Mesendoderm (in vitro differentiated cells): Measurements from ENCODE around the gene CMTM8.
A peak's percentile ranks its signal among the peaks of the same experiment; 100 is the strongest.

Source experiments
- DNase-seq: peaks from one replicate; pipeline ENCODE4 v3.0.0; 2013
- H2AK5ac ChIP-seq: 2 replicates; pipeline ENCODE4 v1.6.1; 2013; ENCODE audit warnings: low read length, inconsistent platforms
- H2BK120ac ChIP-seq: 2 replicates; pipeline ENCODE4 v1.6.1; 2013; ENCODE audit warnings: low read depth, mild to moderate bottlenecking, low read length, moderate library complexity, mixed read lengths
- H2BK15ac ChIP-seq: replicated peaks from 2 replicates; pipeline ENCODE4 v1.6.1; 2013; ENCODE audit warnings: low read depth, mild to moderate bottlenecking, moderate library complexity
- H2BK5ac ChIP-seq: 2 replicates; pipeline ENCODE4 v1.6.1; 2013; ENCODE audit warnings: low read length, inconsistent platforms
- H3K18ac ChIP-seq: 2 replicates; pipeline ENCODE4 v1.6.1; 2013; ENCODE audit warnings: mild to moderate bottlenecking, low read length, mixed read lengths
- H3K23ac ChIP-seq: one replicate; pipeline ENCODE4 v1.6.1; 2013; ENCODE audit warnings: low read length
- H3K27ac ChIP-seq: 2 replicates; pipeline ENCODE4 v1.5.1; 2013; ENCODE audit warnings: low read depth, mild to moderate bottlenecking, inconsistent platforms, low read length, moderate library complexity
- H3K27me3 ChIP-seq: 2 replicates; pipeline ENCODE4 v1.6.1; 2013; ENCODE audit warnings: low read length, control low read depth, mild to moderate bottlenecking, inconsistent platforms; ENCODE audit not compliant: insufficient read depth, poor library complexity
- H3K36me3 ChIP-seq: 2 replicates; pipeline ENCODE4 v1.6.1; 2013; ENCODE audit warnings: low read length, inconsistent platforms; ENCODE audit not compliant: control insufficient read depth, insufficient read depth
- H3K4ac ChIP-seq: one replicate; pipeline ENCODE4 v1.6.1; 2013; ENCODE audit warnings: low read depth, mild to moderate bottlenecking, low read length, moderate library complexity
- H3K4me1 ChIP-seq: 2 replicates; pipeline ENCODE4 v1.6.1; 2013; ENCODE audit warnings: low read depth, low read length, inconsistent platforms; ENCODE audit not compliant: control insufficient read depth
- H3K4me2 ChIP-seq: 2 replicates; pipeline ENCODE4 v1.6.1; 2013; ENCODE audit warnings: low read length
- H3K4me3 ChIP-seq: 2 replicates; pipeline ENCODE4 v1.5.1; 2013; ENCODE audit warnings: mild to moderate bottlenecking, low read length
- H3K56ac ChIP-seq: one replicate; pipeline ENCODE4 v1.6.1; 2013; ENCODE audit warnings: low read length
- H3K79me1 ChIP-seq: 2 replicates; pipeline ENCODE4 v1.6.1; 2013; ENCODE audit warnings: low read length, inconsistent platforms
- H3K79me2 ChIP-seq: 2 replicates; pipeline ENCODE4 v1.6.1; 2013; ENCODE audit warnings: mild to moderate bottlenecking, low read length; ENCODE audit not compliant: control insufficient read depth, insufficient read depth
- H3K9ac ChIP-seq: 2 replicates; pipeline ENCODE4 v1.6.1; 2013; ENCODE audit warnings: low read length, inconsistent platforms
- H4K5ac ChIP-seq: one replicate; pipeline ENCODE4 v1.6.1; 2013; ENCODE audit warnings: low read length
- H4K8ac ChIP-seq: one replicate; pipeline ENCODE4 v1.6.1; 2013; ENCODE audit warnings: low read depth, mild to moderate bottlenecking, control low read depth, low read length, moderate library complexity
- WGBS: extraction: QIAGEN DNeasy Blood & Tissue Kit; methylation state at CpG from one replicate; pipeline ENCODE4 v1.1.7; 2013; ENCODE audit warnings: low lambda C conversion rate, missing lambda C conversion rate; ENCODE audit not compliant: insufficient coverage; ENCODE audit errors: extremely low coverage; 5-methylcytosine and 5-hydroxymethylcytosine counted together

Gene CMTM8

DNA sequence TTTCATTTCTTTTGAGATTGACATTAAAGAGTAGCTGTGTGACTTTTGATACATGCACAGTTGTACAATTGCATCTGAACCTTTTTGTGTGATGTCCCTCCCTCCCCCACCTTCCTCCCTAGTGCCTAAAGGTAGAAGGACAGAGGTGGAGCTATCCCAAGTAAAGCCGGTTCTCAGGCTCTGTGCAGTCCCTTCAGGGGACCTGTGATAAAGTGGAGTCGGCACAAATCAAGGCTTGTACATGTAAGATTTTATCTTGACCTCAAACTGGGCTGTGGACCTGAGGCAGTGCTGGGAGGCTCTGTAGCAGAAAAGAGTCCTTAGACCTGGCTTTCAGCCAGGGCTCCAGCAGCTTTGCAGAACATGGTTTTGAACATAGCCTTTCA lies 97.6 kb downstream of the CMTM8 start:
- no peaks in the 10 kb centered on the region for H3K79me1 ChIP-seq
- H3K9ac ChIP-seq = no peak overlapping the region
- H3K4me1 ChIP-seq = peaks cover 2% of the 10 kb centered on the region
- no peak overlapping the region for H3K18ac ChIP-seq
- no peaks in the 10 kb centered on the region for H3K79me2 ChIP-seq
- H3K27ac ChIP-seq = no peak overlapping the region
- H3K4ac ChIP-seq = no peak overlapping the region
- no CpG with 5 or more reads among the region's 2 CpGs for WGBS
- no peak overlapping the region for H3K4me2 ChIP-seq
- H3K23ac ChIP-seq = no peak overlapping the region
- H3K4me3 ChIP-seq = no peak overlapping the region
- no peak overlapping the region for H3K56ac ChIP-seq
- DNase-seq = peak; percentile 22
- H4K8ac ChIP-seq = no peak overlapping the region
- H2BK15ac ChIP-seq = no peak overlapping the region
- H2BK5ac ChIP-seq = no peak overlapping the region
- H3K27me3 ChIP-seq = no peaks in the 10 kb centered on the region
- H2AK5ac ChIP-seq = no peak overlapping the region
- no peaks in the 10 kb centered on the region for H3K36me3 ChIP-seq
- H4K5ac ChIP-seq = no peak overlapping the region
- H2BK120ac ChIP-seq = no peak overlapping the region

DNA sequence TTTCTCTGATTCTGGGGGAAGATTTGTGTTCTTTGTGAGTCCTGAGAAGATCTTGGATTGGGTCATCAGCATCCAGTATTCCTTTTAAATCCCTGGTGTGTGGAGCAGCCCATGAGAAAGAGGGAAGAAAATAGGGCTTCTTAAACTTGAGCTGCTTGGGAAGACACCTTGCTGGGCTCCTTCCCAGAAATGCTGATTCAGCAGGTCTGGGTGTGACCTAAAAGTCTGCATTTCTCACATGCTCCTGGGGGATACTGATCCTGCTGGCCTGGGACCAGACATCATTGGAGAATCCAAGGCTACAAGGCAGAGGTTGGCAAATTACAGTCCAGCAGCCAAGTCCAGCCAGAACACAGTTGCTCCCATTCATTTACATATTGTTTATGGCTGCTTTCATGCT lies 99.0 kb downstream of the CMTM8 start:
- no peak overlapping the region for H3K56ac ChIP-seq
- no peak overlapping the region for H3K4ac ChIP-seq
- H4K8ac ChIP-seq = no peak overlapping the region
- no peaks in the 10 kb centered on the region for H3K79me2 ChIP-seq
- DNase-seq = no peak
- H3K4me2 ChIP-seq = no peak overlapping the region
- H2BK120ac ChIP-seq = no peak overlapping the region
- H3K18ac ChIP-seq = no peak overlapping the region
- H3K23ac ChIP-seq = no peak overlapping the region
- no peak overlapping the region for H2AK5ac ChIP-seq
- H3K36me3 ChIP-seq = no peaks in the 10 kb centered on the region
- no peaks in the 10 kb centered on the region for H3K27me3 ChIP-seq
- H3K4me1 ChIP-seq = peaks cover 2% of the 10 kb centered on the region
- H3K27ac ChIP-seq = no peak overlapping the region
- no peaks in the 10 kb centered on the region for H3K79me1 ChIP-seq
- no peak overlapping the region for H2BK5ac ChIP-seq
- H2BK15ac ChIP-seq = no peak overlapping the region
- no peak overlapping the region for H3K4me3 ChIP-seq
- no peak overlapping the region for H3K9ac ChIP-seq
- H4K5ac ChIP-seq = no peak overlapping the region

DNA sequence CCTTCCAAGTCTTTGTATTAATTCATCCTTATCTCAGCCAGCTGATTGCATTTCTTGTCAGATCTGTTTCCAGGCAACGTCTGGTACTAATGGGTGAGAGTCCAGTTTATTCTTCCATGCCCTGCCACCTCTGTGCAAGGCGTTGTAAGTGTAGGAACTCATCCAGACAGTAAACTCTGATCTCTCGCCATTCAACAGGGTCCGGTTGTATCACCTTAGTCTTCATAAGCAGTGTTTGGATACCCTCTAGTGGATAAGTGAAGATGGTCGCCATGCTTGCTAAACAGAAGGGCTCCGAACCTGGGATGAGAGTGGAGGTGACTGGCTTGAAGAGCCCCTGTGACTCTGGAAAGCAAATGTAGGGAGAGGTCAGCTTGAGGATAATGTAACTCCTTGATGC lies 101.6 kb downstream of the CMTM8 start:
- H3K79me1 ChIP-seq = no peaks in the 10 kb centered on the region
- no peak overlapping the region for H4K8ac ChIP-seq
- no peak overlapping the region for H3K4me2 ChIP-seq
- no peak overlapping the region for H4K5ac ChIP-seq
- no peaks in the 10 kb centered on the region for H3K79me2 ChIP-seq
- H3K4me3 ChIP-seq = no peak overlapping the region
- DNase-seq = peak; percentile 80
- H3K4me1 ChIP-seq = peaks cover 2% of the 10 kb centered on the region
- no peaks in the 10 kb centered on the region for H3K36me3 ChIP-seq
- no peaks in the 10 kb centered on the region for H3K27me3 ChIP-seq
- no peak overlapping the region for H3K27ac ChIP-seq
- no peak overlapping the region for H3K23ac ChIP-seq
- no peak overlapping the region for H3K18ac ChIP-seq
- H2BK120ac ChIP-seq = no peak overlapping the region
- no peak overlapping the region for H3K9ac ChIP-seq
- no peak overlapping the region for H3K56ac ChIP-seq
- H2BK5ac ChIP-seq = no peak overlapping the region
- H2AK5ac ChIP-seq = no peak overlapping the region
- no CpG with 5 or more reads among the region's 6 CpGs for WGBS
- no peak overlapping the region for H3K4ac ChIP-seq
- no peak overlapping the region for H2BK15ac ChIP-seq

DNA sequence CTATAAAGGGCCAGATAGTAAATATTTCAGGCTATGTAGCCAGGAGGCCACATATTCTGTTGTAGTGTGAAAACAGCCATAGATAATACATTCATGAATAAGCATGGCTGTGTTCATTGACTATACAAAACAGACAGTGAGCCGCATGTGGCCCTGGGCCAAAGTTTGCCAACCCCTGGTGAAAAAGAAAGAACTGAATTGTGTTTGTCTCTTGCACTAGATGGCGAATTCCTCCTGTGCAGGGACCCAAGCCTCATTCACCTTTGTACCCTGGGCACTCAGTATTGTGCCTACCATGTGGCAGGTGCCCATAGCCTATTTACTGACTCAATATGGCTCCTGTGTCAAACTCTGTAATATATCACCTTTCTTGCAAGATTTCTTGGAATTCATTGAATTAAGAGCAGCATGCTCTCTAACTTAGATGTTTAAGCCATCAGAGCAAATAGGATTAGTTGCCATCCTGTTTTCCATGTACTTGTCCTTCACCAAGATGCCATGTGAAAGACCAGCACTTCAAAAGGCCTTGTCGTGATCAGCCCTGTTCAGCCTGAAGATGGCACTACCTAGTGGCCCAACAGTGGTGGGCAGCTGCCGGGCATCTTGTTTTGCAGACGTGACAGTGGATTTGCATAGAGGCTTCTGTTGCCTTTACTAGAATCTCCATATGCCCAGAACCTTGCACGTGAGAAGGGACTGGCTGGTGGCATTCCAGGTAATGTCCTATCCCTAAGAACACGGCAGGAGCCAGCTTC lies 102.3 kb downstream of the CMTM8 start:
- Histone ChIP-seq H2BK5ac (no peak overlapping the region), H2BK15ac (no peak overlapping the region), H3K36me3 (no peaks in the 10 kb centered on the region), H3K27ac (no peak overlapping the region), H4K8ac (no peak overlapping the region), H3K4me1 (peaks cover 2% of the 10 kb centered on the region), H3K79me1 (no peaks in the 10 kb centered on the region), H2AK5ac (no peak overlapping the region), H2BK120ac (no peak overlapping the region), H3K56ac (no peak overlapping the region), H3K79me2 (no peaks in the 10 kb centered on the region), H3K4ac (no peak overlapping the region), H3K23ac (no peak overlapping the region), H3K18ac (no peak overlapping the region), H3K27me3 (no peaks in the 10 kb centered on the region), H4K5ac (no peak overlapping the region), H3K4me2 (no peak overlapping the region), H3K4me3 (no peak overlapping the region), H3K9ac (no peak overlapping the region)
- no CpG with 5 or more reads among the region's 7 CpGs for WGBS
- DNase-seq = no peak

DNA sequence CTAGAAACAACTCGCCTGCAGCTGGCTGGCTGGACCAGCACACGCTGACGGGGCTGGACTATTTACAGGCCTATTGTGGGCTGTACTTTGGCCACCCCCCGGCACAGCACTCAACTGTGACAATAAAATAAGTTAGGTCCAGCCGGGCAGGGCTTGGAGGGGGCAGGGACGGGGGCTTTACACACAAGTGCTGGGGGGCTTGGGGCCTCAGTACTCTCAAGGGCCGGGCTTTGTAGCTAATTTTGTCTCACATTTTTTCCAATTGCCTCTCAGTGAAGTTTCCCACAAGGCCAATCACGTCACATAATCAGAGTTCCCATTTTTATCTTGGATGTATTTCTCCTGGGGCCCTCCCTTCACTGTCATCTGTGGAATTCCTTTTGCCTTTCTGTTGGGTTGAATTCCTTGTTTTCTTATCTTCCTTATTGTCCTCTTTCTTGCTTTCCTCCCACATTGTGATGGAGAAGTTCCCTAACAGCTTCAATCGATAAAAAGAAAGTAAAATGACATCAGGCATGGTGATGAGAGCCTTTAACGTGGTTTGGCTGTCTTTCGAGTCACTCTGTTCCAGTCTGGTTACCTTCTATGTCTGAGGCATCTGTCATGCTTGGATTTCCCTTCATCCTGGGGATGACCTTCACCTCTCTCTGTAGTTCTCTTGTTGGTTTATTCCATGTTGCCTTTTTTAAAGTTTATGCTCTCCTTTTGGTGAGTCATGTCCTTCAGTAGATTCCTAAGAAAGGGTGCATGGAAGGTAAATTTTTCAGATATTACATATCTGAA lies 109.1 kb downstream of the CMTM8 start:
- H3K4me3 ChIP-seq = no peak overlapping the region
- no peak overlapping the region for H3K27ac ChIP-seq
- no peaks in the 10 kb centered on the region for H3K79me1 ChIP-seq

More for the DNA sequence above, 109.1 kb downstream of the CMTM8 start:
- Histone ChIP-seq H4K5ac (no peak overlapping the region), H3K4me2 (no peak overlapping the region), H2AK5ac (no peak overlapping the region), H2BK120ac (no peak overlapping the region), H3K23ac (no peak overlapping the region), H3K27me3 (no peaks in the 10 kb centered on the region), H3K36me3 (no peaks in the 10 kb centered on the region), H3K79me2 (no peaks in the 10 kb centered on the region), H3K56ac (no peak overlapping the region), H2BK5ac (no peak overlapping the region), H3K4me1 (no peaks in the 10 kb centered on the region), H3K4ac (no peak overlapping the region), H2BK15ac (no peak overlapping the region), H3K9ac (no peak overlapping the region), H3K18ac (peak overlapping the region; percentile 90), H4K8ac (no peak overlapping the region)
- peak; percentile 73 for DNase-seq
- WGBS = no CpG with 5 or more reads among the region's 11 CpGs
